Measurements from ENCODE around the gene NKAPL. TPM values are rescaled to one million over a fixed set of nuclear protein-coding genes. Genes with fewer than 3 reads are reported as not detected.

Gene NKAPL
- total and polyA plus RNA-seq, 10 of the 15 experiments (the other 5 are each of a cell fraction or from before 2014, with no cell fraction given), result 0.10 to 0.48 (median 0.19) TPM; not detected in 1

GRCh38 chr6:28212510-28213212 is 46.4 kb upstream of the NKAPL start (continued):
- TF ChIP-seq RB1 (IDR thresholded peaks at IDR 0.05; ENCODE audit: borderline replicate concordance), result no peak
- 0 out of 2 replicates have a peak, but pooled peaks have one; percentile 59 for TF ChIP-seq SIN3A (IDR thresholded peaks at IDR 0.05; ENCODE audit: low read depth, low read length)
- TF ChIP-seq TCF7 (IDR thresholded peaks at IDR 0.05; ENCODE audit: borderline replicate concordance), result peak; percentile 31; the same call in 1 of the 2 replicates
- no peak for TF ChIP-seq RBBP5 (conservative IDR thresholded peaks at IDR 0.05)
- TF ChIP-seq ESRRA (IDR thresholded peaks at IDR 0.05; ENCODE audit: low read length), result no peak
- no peak for TF ChIP-seq CHD4 (IDR thresholded peaks at IDR 0.05)
- TF ChIP-seq CHD1 (IDR thresholded peaks at IDR 0.05; ENCODE audit: low read depth, low read length), result no peak
- no peak for TF ChIP-seq MYC (IDR thresholded peaks at IDR 0.05; ENCODE audit: insufficient read depth, insufficient read length, insufficient replicate concordance, low read length, severe bottlenecking)
- TF ChIP-seq E2F8 (IDR thresholded peaks at IDR 0.05; ENCODE audit: low read depth, partially characterized antibody), result no peak
- TF ChIP-seq ZBED1 (IDR thresholded peaks at IDR 0.05; ENCODE audit: borderline replicate concordance), result no peak
- TF ChIP-seq BCL3 (IDR thresholded peaks at IDR 0.05; ENCODE audit: borderline replicate concordance, insufficient read depth, low read depth, low read length, poor library complexity, severe bottlenecking), result no peak
- TF ChIP-seq RFX5 (IDR thresholded peaks at IDR 0.05; ENCODE audit: low read depth, low read length), result no peak
- TF ChIP-seq TARDBP (IDR thresholded peaks at IDR 0.05; ENCODE audit: borderline replicate concordance), result peak; percentile 93
- TF ChIP-seq USF2 (IDR thresholded peaks at IDR 0.05; ENCODE audit: borderline replicate concordance, low read depth, low read length), result no peak; the same call in 1 of the 2 replicates
- TF ChIP-seq NFXL1 (IDR thresholded peaks at IDR 0.05; ENCODE audit: borderline replicate concordance), result no peak
- peak; percentile 60 for TF ChIP-seq JUNB (IDR thresholded peaks at IDR 0.05)
- peak; percentile 23; the same call in 1 of the 2 replicates for TF ChIP-seq NR2F1 (conservative IDR thresholded peaks at IDR 0.05)
- no peak for TF ChIP-seq ZNF592 (IDR thresholded peaks at IDR 0.05)
- TF ChIP-seq, protein P1, sequence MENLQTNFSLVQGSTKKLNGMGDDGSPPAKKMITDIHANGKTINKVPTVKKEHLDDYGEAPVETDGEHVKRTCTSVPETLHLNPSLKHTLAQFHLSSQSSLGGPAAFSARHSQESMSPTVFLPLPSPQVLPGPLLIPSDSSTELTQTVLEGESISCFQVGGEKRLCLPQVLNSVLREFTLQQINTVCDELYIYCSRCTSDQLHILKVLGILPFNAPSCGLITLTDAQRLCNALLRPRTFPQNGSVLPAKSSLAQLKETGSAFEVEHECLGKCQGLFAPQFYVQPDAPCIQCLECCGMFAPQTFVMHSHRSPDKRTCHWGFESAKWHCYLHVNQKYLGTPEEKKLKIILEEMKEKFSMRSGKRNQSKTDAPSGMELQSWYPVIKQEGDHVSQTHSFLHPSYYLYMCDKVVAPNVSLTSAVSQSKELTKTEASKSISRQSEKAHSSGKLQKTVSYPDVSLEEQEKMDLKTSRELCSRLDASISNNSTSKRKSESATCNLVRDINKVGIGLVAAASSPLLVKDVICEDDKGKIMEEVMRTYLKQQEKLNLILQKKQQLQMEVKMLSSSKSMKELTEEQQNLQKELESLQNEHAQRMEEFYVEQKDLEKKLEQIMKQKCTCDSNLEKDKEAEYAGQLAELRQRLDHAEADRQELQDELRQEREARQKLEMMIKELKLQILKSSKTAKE (IDR thresholded peaks at IDR 0.05; ENCODE audit: low read depth, poor library complexity, severe bottlenecking), result peak; percentile 73
